HepG2 (cell line): ENCODE results near the gene BYSL. TPM values are rescaled to one million over a fixed set of nuclear protein-coding genes. Genes with fewer than 3 reads are reported as not detected.

ENCODE experiments used
- ATAC-seq: fragments of 200-7000 bp; cut with Tn5 transposase; 3 replicates; pipeline ENCODE4 v1.9.1; 2020; ENCODE audit warnings: mild to moderate bottlenecking, moderate library complexity
- BruUV-seq: library from RNA; stranded (reverse); fragments of 400-500 nt; replicated peaks from 2 replicates; lab custom pipeline; 2021; lab: Mats Ljungman, UMichigan
- CTCF ChIA-PET: fragments of 300-600 bp; formaldehyde crosslinking; extraction: SDS; loops from one replicate; lab custom pipeline; 2021; ENCODE audit warnings: low total read pairs, inconsistent platforms, low intra/inter-chr PET ratio; lab: Yijun Ruan, JAX
- POLR2A ChIA-PET: fragments of 350-600 bp; sonication (Branson Sonifier 250); formaldehyde crosslinking; loops from one replicate; lab custom pipeline; 2020; ENCODE audit warnings: antibody characterized with exemption, inconsistent platforms; lab: Yijun Ruan, JAX
- DNase-seq: peaks from one replicate; pipeline ENCODE4 v3.0.0-alpha.2; 2015; ENCODE audit warnings: low spot score
- FAIRE-seq: peaks from 3 replicates; lab custom pipeline; 2011; peaks lifted over from hg19 to GRCh38; lab: Jason Lieb, UNC
- H2AFZ ChIP-seq: one replicate; pipeline ENCODE4 v1.6.1; 2011; ENCODE audit warnings: low read length, inconsistent platforms
- H3K27ac ChIP-seq: fragments of 300-600 bp; 3 replicates; pipeline ENCODE4 v1.8.0; 2011; ENCODE audit warnings: mixed run types, mild to moderate bottlenecking, mixed read lengths, low read length, inconsistent platforms; ENCODE audit not compliant: insufficient read depth; ENCODE audit errors: extremely low read length
- H3K27me3 ChIP-seq, 2 experiments: fragments of 200-600 bp in 1 of 2; 2 replicates in 1 of 2; 3 replicates in 1 of 2; pipeline versions ENCODE4 v1.6.0 to v1.8.0; 2011; ENCODE audit warnings: low read length in 2 of 2, mild to moderate bottlenecking in 2 of 2, moderate library complexity in 2 of 2, inconsistent platforms in 1 of 2; ENCODE audit not compliant: insufficient read depth in 2 of 2, control insufficient read depth in 1 of 2
- H3K36me3 ChIP-seq, 2 experiments: fragments of 200-600 bp in 1 of 2; replicated peaks in 1 of 2; 2 replicates in 1 of 2; 3 replicates in 1 of 2; pipeline versions ENCODE4 v1.5.1 to v1.8.0; 2011; ENCODE audit warnings: low read length in 2 of 2, inconsistent platforms in 1 of 2; ENCODE audit not compliant: insufficient read depth in 2 of 2, control insufficient read depth in 1 of 2
- H3K4me1 ChIP-seq: 2 replicates; pipeline ENCODE4 v1.5.1; 2012; ENCODE audit warnings: low read length, inconsistent platforms; ENCODE audit not compliant: insufficient read depth
- H3K4me2 ChIP-seq: 2 replicates; pipeline ENCODE4 v1.6.0; 2011; ENCODE audit warnings: low read depth, low read length, inconsistent platforms
- H3K4me3 ChIP-seq, 3 experiments: fragments of 200-600 bp in 1 of 3; sonication (generic), shearing (Covaris generic) in 1 of 3; replicated peaks in 1 of 3; 2 replicates each; pipeline ENCODE4 v1.5.1; 2011 to 2016; ENCODE audit warnings: low read length in 3 of 3, inconsistent platforms in 2 of 3, low read depth in 2 of 3, mild to moderate bottlenecking in 2 of 3, control low read depth in 1 of 3, mixed read lengths in 1 of 3; ENCODE audit not compliant: insufficient read depth in 1 of 3
- H3K79me2 ChIP-seq: one replicate; pipeline ENCODE4 v1.6.1; 2011; ENCODE audit warnings: low read length, inconsistent platforms; ENCODE audit not compliant: insufficient read depth
- H3K9ac ChIP-seq: 2 replicates; pipeline ENCODE4 v1.6.0; 2011; ENCODE audit warnings: mild to moderate bottlenecking, low read depth, low read length, inconsistent platforms; ENCODE audit not compliant: insufficient read depth
- H3K9me3 ChIP-seq: 2 replicates; pipeline ENCODE4 v1.5.1; 2012; ENCODE audit warnings: mild to moderate bottlenecking, low read length
- H4K20me1 ChIP-seq: 2 replicates; pipeline ENCODE4 v1.6.0; 2011; ENCODE audit warnings: inconsistent platforms, mild to moderate bottlenecking, low read length, moderate library complexity; ENCODE audit not compliant: insufficient read depth
- HNF4A ChIP-seq: sonication (generic); formaldehyde crosslinking; IDR thresholded peaks from 2 replicates; pipeline ENCODE4 v1.4.0; 2020; ENCODE audit warnings: missing genetic modification reagents
- PBX2 ChIP-seq: IDR thresholded peaks from 2 replicates; pipeline ENCODE4 v1.6.1; 2016; ENCODE audit warnings: control low read depth
- TFE3 ChIP-seq: IDR thresholded peaks from 2 replicates; pipeline ENCODE4 v1.6.1; 2016
- TOPORS ChIP-seq: sonication (generic); formaldehyde crosslinking; IDR thresholded peaks from 2 replicates; pipeline ENCODE4 v1.8.0; 2023; ENCODE audit warnings: mild to moderate bottlenecking, missing genetic modification reagents
- ZNF367 ChIP-seq: sonication (generic); formaldehyde crosslinking; IDR thresholded peaks from 2 replicates; pipeline ENCODE4 v1.4.0; 2020; ENCODE audit warnings: missing genetic modification reagents, borderline replicate concordance
- WGBS: methylation state at CpG from one replicate; pipeline ENCODE4 v1.1.6; 2017; ENCODE audit warnings: low lambda C conversion rate; 5-methylcytosine and 5-hydroxymethylcytosine counted together
- in situ Hi-C: cut with HindIII; loops from 2 replicates; pipeline ENCODE4 v1.10.0; 2017; ENCODE audit warnings: low pct_unique_long_range_greater_than_20kb; ENCODE audit not compliant: extremely low pct_ligation_motif_present
- intact Hi-C: fragments of 100-400 bp; cut with micrococcal nuclease; formaldehyde crosslinking; loops from one replicate; pipeline ENCODE4 v1.10.0; 2022; ENCODE audit not compliant: unreplicated experiment
- polyA plus RNA-seq, 8 experiments: library from polyadenylated mRNA; depleted of rRNA in 3 of 8; stranded (reverse) in 7 of 8; unstranded in 1 of 8; fragments of >200 nt; fragmentation: Illumina TruSeq in 4 of 8; extraction: Trizol in 4 of 8; gene quantifications; 2 replicates each; pipeline versions ENCODE4 v1.2.1 to v1.2.3, GENCODE V29; 2011 to 2016; ENCODE audit warnings: low read depth in 4 of 8, missing spikeins in 1 of 8, mixed read lengths in 1 of 8; ENCODE audit not compliant: insufficient read depth in 1 of 8
- total RNA-seq, 5 experiments: library from RNA; depleted of rRNA; stranded (reverse); fragments of >200 nt; fragmentation: Illumina TruSeq; extraction: Trizol; gene quantifications; 2 replicates each; pipeline ENCODE4 v1.2.3, GENCODE V29; 2016; ENCODE audit warnings: low read depth in 1 of 5
- TF ChIP-seq, protein P1 (sequence below): IDR thresholded peaks from 2 replicates; pipeline ENCODE4 v1.6.1; 2016; ENCODE audit warnings: low read depth, borderline replicate concordance

The BYSL gene
- total and polyA plus RNA-seq, 2 of the 13 experiments (the other 11 are each of a cell fraction or from before 2014, with no cell fraction given): 27.9 to 28.6 TPM

GRCh38 chr6:41878246-41878645, 43.1 kb upstream of the BYSL start:
- TF ChIP-seq, protein P1, sequence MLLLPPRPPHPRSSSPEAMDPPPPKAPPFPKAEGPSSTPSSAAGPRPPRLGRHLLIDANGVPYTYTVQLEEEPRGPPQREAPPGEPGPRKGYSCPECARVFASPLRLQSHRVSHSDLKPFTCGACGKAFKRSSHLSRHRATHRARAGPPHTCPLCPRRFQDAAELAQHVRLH (CRISPR knock-in tag): no peak
- TF ChIP-seq HNF4A (CRISPR knock-in tag) (no peak), ZNF367 (CRISPR knock-in tag) (no peak), TFE3 (CRISPR knock-in tag) (no peak), PBX2 (CRISPR knock-in tag) (no peak), TOPORS (CRISPR knock-in tag) (no peak)
- H2AFZ ChIP-seq: no peak overlapping the region
- no peaks in the 10 kb centered on the region for H3K9me3 ChIP-seq
- H3K27ac ChIP-seq: no peak overlapping the region
- H3K4me2 ChIP-seq: no peak overlapping the region
- no peak for FAIRE-seq
- H4K20me1 ChIP-seq: no peaks in the 10 kb centered on the region
- H3K36me3 ChIP-seq: no peaks in the 10 kb centered on the region
- intact Hi-C loops: no loop called here
- ATAC-seq: no peak
- no peak overlapping the region for H3K9ac ChIP-seq
- ChIA-PET CTCF (no interaction called here), POLR2A (interaction anchor here (1.5 to 1.6 kb wide), 2 partner anchors 17 to 43 kb away, joined by 4 read pairs; partner anchors contain the start of genes BYSL, MED20 and USP49)
- no peak for DNase-seq
- H3K4me1 ChIP-seq: peaks cover 29% of the 10 kb centered on the region
- H3K27me3 ChIP-seq: no peaks in the 10 kb centered on the region
- in situ Hi-C loops: no loop called here
- BruUV-seq: no TSS peak
- H3K4me3 ChIP-seq: no peak overlapping the region
- H3K79me2 ChIP-seq: no peaks in the 10 kb centered on the region
- 98% methylated on average over 2 of the region's 2 CpGs for WGBS
